AG10803 (cell line): ENCODE data around the gene BAIAP2.

ENCODE experiments used
- DNase-seq: peaks from one replicate; pipeline ENCODE4 v3.0.0; 2010; ENCODE audit warnings: low read depth
- H3K4me3 ChIP-seq: 2 replicates; pipeline ENCODE4 v1.5.1; 2011; ENCODE audit warnings: mild to moderate bottlenecking, low read length, control low read depth
- CTCF ChIP-seq: conservative IDR thresholded peaks from 2 replicates; pipeline ENCODE4 v1.5.1; 2011; ENCODE audit warnings: mild to moderate bottlenecking, low read length, control low read depth, inconsistent platforms

Gene BAIAP2

GRCh38 chr17:81034779-81035520 lies at the start of gene BAIAP2:
Gene BAIAP2, plus strand, starts transcription at chr17:81035151. Its CDS starts 104 bp downstream, at chr17:81035255.
- DNase-seq: peak; percentile 91
- TF ChIP-seq CTCF: no peak
- H3K4me3 ChIP-seq: peak within 1 kb of the TSS; percentile 74

- DNase-seq: no peak
- no peak for TF ChIP-seq CTCF
- no peak overlapping the region for H3K4me3 ChIP-seq
Observed at GRCh38 chr17:80986046-80986445, 48.9 kb upstream of the BAIAP2 start.

- H3K4me3 ChIP-seq: no peak overlapping the region
- TF ChIP-seq CTCF: no peak
- no peak for DNase-seq
Observed at GRCh38 chr17:80986816-80987475, 48.0 kb upstream of the BAIAP2 start.

- TF ChIP-seq CTCF: no peak
- no peak for DNase-seq
- H3K4me3 ChIP-seq: no peak overlapping the region
Observed at GRCh38 chr17:80987941-80988461, 47.0 kb upstream of the BAIAP2 start.

- DNase-seq: no peak
- TF ChIP-seq CTCF: no peak
- no peak overlapping the region for H3K4me3 ChIP-seq
Observed at GRCh38 chr17:80989586-80989913, 45.4 kb upstream of the BAIAP2 start.

- no peak for TF ChIP-seq CTCF
- H3K4me3 ChIP-seq: peak overlapping the region; percentile 73
- DNase-seq: no peak
Observed at GRCh38 chr17:80990921-80991644, 43.9 kb upstream of the BAIAP2 start.
